Fibroblast of lung (primary cell): Measurements from ENCODE around the gene SLC35F3.

Experiments
- EZH2 ChIP-seq: IDR thresholded peaks from 2 replicates; pipeline ENCODE4 v1.5.1; 2012; ENCODE audit warnings: low read length, control low read depth, mild to moderate bottlenecking; ENCODE audit errors: missing control alignments
- TF ChIP-seq, protein P1 (sequence below), 2 donors: IDR thresholded peaks in 1 of 2; conservative IDR thresholded peaks in 1 of 2; 1 replicate in 1 of 2; 2 replicates in 1 of 2; pipeline ENCODE4 v1.5.1; 2011 to 2012; ENCODE audit warnings: low read length in 2 of 2, control low read depth in 1 of 2, inconsistent platforms in 1 of 2, low read depth in 1 of 2, mild to moderate bottlenecking in 1 of 2

DNA sequence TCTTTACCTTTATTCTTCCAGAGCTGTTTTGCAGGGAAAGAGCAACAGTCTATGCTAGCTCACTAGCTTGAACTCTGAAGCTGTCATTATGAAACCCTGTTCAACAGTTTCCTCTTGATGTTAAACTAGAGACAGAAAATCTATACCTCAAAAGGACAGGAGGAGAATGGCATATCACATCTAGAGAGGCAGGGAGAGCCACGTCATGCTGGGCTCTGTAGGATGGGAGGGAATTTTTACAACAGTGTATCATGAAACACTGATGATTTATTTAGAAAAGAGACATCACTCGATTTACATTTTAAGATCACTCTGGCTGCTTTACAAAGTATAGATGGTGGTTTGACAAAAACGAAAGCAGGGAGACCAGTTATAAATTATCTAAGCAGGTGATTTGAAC, 243.9 kb downstream of the SLC35F3 start:
- TF ChIP-seq, protein P1, sequence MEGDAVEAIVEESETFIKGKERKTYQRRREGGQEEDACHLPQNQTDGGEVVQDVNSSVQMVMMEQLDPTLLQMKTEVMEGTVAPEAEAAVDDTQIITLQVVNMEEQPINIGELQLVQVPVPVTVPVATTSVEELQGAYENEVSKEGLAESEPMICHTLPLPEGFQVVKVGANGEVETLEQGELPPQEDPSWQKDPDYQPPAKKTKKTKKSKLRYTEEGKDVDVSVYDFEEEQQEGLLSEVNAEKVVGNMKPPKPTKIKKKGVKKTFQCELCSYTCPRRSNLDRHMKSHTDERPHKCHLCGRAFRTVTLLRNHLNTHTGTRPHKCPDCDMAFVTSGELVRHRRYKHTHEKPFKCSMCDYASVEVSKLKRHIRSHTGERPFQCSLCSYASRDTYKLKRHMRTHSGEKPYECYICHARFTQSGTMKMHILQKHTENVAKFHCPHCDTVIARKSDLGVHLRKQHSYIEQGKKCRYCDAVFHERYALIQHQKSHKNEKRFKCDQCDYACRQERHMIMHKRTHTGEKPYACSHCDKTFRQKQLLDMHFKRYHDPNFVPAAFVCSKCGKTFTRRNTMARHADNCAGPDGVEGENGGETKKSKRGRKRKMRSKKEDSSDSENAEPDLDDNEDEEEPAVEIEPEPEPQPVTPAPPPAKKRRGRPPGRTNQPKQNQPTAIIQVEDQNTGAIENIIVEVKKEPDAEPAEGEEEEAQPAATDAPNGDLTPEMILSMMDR (conservative IDR thresholded peaks at IDR 0.05 in 1 of 2, IDR thresholded peaks at IDR 0.05 in 1 of 2; ENCODE audit: low read depth in 1 of 2, low read length in 2 of 2): no peak
- no peak for TF ChIP-seq EZH2
